ENCODE results near the gene SPX.

DNA sequence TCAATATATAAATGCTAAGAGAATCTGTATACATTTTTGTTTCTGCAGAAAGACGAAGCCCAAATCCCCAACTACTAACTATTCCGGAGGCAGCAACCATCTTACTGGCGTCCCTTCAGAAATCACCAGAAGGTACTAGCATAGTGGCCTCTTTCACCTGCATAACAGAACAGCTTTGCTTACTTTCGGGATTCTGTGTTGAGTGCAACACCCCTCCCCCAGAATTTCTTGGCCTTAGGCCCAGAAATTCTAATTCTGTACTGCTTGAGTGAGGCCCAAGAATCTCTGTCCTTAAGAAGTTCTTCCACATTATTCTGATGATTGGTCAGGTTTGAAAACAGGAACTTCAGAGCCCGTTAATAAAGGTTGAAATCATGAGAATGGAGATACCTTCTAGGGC is 2.9 kb downstream of the SPX start:
- TF ChIP-seq ZFP30 (CRISPR knock-in tag; IDR thresholded peaks at IDR 0.05) (no peak), PPARA (CRISPR knock-in tag; IDR thresholded peaks at IDR 0.05; ENCODE audit: borderline replicate concordance) (no peak), ISL1 (CRISPR knock-in tag; IDR thresholded peaks at IDR 0.05) (no peak)
- TF ChIP-seq, protein P1, sequence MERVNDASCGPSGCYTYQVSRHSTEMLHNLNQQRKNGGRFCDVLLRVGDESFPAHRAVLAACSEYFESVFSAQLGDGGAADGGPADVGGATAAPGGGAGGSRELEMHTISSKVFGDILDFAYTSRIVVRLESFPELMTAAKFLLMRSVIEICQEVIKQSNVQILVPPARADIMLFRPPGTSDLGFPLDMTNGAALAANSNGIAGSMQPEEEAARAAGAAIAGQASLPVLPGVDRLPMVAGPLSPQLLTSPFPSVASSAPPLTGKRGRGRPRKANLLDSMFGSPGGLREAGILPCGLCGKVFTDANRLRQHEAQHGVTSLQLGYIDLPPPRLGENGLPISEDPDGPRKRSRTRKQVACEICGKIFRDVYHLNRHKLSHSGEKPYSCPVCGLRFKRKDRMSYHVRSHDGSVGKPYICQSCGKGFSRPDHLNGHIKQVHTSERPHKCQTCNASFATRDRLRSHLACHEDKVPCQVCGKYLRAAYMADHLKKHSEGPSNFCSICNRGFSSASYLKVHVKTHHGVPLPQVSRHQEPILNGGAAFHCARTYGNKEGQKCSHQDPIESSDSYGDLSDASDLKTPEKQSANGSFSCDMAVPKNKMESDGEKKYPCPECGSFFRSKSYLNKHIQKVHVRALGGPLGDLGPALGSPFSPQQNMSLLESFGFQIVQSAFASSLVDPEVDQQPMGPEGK (CRISPR knock-in tag; IDR thresholded peaks at IDR 0.05; ENCODE audit: borderline replicate concordance): no peak
- TF ChIP-seq, protein P2, sequence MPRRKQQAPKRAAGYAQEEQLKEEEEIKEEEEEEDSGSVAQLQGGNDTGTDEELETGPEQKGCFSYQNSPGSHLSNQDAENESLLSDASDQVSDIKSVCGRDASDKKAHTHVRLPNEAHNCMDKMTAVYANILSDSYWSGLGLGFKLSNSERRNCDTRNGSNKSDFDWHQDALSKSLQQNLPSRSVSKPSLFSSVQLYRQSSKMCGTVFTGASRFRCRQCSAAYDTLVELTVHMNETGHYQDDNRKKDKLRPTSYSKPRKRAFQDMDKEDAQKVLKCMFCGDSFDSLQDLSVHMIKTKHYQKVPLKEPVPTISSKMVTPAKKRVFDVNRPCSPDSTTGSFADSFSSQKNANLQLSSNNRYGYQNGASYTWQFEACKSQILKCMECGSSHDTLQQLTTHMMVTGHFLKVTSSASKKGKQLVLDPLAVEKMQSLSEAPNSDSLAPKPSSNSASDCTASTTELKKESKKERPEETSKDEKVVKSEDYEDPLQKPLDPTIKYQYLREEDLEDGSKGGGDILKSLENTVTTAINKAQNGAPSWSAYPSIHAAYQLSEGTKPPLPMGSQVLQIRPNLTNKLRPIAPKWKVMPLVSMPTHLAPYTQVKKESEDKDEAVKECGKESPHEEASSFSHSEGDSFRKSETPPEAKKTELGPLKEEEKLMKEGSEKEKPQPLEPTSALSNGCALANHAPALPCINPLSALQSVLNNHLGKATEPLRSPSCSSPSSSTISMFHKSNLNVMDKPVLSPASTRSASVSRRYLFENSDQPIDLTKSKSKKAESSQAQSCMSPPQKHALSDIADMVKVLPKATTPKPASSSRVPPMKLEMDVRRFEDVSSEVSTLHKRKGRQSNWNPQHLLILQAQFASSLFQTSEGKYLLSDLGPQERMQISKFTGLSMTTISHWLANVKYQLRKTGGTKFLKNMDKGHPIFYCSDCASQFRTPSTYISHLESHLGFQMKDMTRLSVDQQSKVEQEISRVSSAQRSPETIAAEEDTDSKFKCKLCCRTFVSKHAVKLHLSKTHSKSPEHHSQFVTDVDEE (CRISPR knock-in tag; IDR thresholded peaks at IDR 0.05): no peak
- TF ChIP-seq, protein P3, sequence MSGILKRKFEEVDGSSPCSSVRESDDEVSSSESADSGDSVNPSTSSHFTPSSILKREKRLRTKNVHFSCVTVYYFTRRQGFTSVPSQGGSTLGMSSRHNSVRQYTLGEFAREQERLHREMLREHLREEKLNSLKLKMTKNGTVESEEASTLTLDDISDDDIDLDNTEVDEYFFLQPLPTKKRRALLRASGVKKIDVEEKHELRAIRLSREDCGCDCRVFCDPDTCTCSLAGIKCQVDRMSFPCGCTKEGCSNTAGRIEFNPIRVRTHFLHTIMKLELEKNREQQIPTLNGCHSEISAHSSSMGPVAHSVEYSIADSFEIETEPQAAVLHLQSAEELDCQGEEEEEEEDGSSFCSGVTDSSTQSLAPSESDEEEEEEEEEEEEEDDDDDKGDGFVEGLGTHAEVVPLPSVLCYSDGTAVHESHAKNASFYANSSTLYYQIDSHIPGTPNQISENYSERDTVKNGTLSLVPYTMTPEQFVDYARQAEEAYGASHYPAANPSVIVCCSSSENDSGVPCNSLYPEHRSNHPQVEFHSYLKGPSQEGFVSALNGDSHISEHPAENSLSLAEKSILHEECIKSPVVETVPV (CRISPR knock-in tag; IDR thresholded peaks at IDR 0.05): no peak

Data from SK-N-SH treated with all-trans-retinoic acid at 6 μM for 48 hours (cell line).